ENCODE results near the gene EVC.

EVC gene

DNA sequence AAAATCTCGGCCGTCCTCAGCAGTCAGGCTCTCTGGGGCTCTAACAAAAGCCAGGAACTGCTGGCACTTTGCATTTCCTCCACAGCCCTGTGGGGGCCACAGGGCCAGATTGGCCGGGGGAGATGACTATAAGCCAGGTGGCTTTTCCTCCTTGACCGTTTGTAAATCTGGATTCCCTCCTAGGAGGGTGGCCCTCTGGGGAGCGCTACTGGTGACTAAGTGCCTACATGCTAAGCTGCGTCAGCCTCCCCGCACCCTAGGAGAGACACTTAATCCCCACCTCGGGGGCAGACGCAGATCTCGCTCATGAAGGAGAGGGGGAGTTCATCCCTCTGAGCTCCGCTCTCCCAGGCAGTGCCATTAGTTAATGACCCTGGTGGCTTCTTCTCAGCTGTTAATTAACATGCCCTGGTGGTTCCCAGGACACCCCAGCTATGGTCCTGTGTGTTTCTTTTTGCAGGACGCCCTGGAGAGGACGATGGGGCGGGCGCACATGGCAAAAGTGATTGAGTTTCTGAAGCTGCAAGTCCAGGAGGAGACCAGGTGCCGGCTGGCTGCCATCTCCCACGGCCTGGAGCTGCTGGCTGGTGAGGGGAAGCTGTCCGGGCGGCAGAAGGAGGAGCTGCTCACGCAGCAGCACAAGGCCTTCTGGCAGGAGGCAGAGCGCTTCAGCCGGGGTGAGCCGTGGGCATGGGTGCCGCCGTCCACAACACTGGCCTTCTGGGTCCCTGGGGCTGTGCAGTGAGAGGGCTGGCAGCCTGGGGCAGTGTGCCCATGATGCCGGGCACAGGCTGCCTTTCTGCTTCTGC, 41.6 kb downstream of the EVC start:
- DNase-seq (ENCODE audit: insufficient read length) (no peak), FAIRE-seq (no peak)
- TF ChIP-seq POLR2AphosphoS5 (IDR thresholded peaks at IDR 0.05; ENCODE audit: low read depth, low read length): no peak
- no peak for TF ChIP-seq POLR2A (IDR thresholded peaks at IDR 0.05; ENCODE audit: low read depth, low read length)
- TF ChIP-seq TAF1 (IDR thresholded peaks at IDR 0.05; ENCODE audit: borderline replicate concordance, low read depth, low read length): no peak

DNA sequence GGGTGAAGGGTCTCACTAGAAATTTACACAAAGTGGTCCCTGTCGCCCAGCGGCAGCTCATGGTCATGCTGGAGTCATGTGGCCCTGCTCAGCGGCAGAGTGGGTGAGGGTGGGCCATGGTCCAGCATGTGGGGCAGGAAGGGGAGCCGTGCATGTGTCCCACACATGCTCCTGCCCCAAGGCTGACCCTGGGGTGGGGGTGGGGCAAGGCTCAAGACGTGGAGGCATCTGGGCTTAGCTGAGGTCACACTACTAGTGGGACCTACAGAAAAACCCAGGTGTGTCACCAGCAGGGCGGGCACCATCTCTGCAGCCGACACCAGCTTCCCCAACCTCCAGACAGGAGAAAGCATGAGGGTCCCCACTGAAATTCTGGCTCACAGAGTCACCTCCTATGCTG, 42.4 kb downstream of the EVC start:
- no peak for TF ChIP-seq POLR2A (IDR thresholded peaks at IDR 0.05; ENCODE audit: low read depth, low read length)
- no peak for TF ChIP-seq TAF1 (IDR thresholded peaks at IDR 0.05; ENCODE audit: borderline replicate concordance, low read depth, low read length)
- no peak for TF ChIP-seq POLR2AphosphoS5 (IDR thresholded peaks at IDR 0.05; ENCODE audit: low read depth, low read length)
- FAIRE-seq (no peak), DNase-seq (ENCODE audit: insufficient read length) (no peak)

DNA sequence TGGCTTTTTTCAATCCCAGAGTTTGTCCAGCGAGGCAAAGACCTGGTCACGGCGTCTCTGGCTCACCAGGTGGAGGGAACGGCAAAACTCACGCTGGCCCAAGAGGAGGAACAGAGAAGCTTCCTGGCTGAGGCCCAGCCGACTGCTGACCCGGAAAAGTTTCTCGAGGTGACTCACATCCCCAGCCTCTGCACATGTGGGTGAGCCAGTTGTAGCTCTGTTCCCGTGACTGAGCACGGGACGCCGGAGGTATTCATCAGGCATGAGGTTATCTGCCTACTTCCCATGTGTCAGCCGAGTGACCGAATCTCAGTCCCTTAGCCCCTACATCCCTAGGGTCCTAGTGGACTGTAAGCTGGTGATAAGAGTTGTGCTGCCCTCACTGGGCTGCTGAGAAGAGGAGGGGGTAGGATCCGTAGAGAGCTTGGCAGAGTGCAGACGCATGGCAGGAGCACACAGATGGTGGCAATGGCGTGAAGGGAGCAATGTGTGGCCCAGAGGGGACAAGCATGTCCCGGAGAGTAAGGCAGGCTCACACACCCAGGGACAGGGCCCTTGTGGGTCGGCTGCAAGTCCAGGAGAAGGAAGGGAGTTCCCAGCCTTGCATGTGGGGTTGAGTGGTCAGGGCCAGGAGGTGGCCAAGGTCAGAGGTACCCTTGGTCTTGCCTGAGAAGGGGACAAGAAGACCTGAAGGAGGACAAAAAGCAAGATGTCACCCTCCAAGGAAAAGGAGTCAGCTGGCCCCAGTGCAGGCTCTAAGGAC, 42.9 kb downstream of the EVC start:
- FAIRE-seq (peak; percentile 85), DNase-seq (ENCODE audit: insufficient read length) (no peak)
- no peak for TF ChIP-seq POLR2AphosphoS5 (IDR thresholded peaks at IDR 0.05; ENCODE audit: low read depth, low read length)
- 0 out of 2 replicates have a peak, but pooled peaks have one; percentile 19 for TF ChIP-seq POLR2A (IDR thresholded peaks at IDR 0.05; ENCODE audit: low read depth, low read length)

DNA sequence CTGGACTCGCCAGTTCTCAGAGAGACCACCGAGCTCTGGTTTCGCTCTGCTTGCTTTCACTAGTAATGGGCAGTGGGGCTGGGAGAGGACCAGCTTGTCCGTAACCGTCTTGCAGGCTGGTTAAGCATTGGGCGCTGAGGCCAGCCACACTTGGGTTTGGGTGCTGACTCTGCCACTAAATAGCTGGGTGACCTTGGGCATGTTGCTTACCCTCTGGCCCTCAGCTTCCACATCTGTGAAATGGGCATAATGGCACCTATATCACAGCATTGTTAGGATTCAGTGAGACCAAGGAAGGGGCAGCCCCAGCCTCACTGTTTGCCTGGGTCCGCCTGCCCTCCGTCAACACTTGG, 43.5 kb downstream of the EVC start:
- TF ChIP-seq TAF1 (IDR thresholded peaks at IDR 0.05; ENCODE audit: borderline replicate concordance, low read depth, low read length): no peak
- no peak for TF ChIP-seq POLR2A (IDR thresholded peaks at IDR 0.05; ENCODE audit: low read depth, low read length)
- TF ChIP-seq POLR2AphosphoS5 (IDR thresholded peaks at IDR 0.05; ENCODE audit: low read depth, low read length): no peak
- DNase-seq (ENCODE audit: insufficient read length) (no peak), FAIRE-seq (no peak)

DNA sequence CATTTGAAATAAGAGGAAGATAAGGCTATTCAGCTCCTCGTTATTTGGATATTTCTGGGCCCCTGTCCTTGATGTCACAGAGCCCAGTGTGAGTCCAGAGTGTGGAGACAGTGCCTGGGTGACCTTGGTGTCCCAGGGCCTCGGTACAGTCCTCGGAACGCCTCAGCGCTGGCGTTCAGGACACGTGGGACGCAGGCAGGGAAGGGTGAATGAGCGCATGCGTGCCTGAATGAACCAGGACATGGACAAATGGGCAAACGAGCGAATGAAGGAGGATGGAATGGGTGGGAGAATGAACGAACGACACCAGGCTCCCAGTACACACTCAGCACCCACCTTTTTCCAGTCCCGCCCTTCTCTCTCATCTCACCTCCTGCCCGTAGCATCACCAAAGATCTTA, 44.2 kb downstream of the EVC start:
- no peak for TF ChIP-seq POLR2A (IDR thresholded peaks at IDR 0.05; ENCODE audit: low read depth, low read length)
- TF ChIP-seq TAF1 (IDR thresholded peaks at IDR 0.05; ENCODE audit: borderline replicate concordance, low read depth, low read length): no peak
- no peak for TF ChIP-seq POLR2AphosphoS5 (IDR thresholded peaks at IDR 0.05; ENCODE audit: low read depth, low read length)
- FAIRE-seq: peak; percentile 14
- no peak for DNase-seq (ENCODE audit: insufficient read length)

DNA sequence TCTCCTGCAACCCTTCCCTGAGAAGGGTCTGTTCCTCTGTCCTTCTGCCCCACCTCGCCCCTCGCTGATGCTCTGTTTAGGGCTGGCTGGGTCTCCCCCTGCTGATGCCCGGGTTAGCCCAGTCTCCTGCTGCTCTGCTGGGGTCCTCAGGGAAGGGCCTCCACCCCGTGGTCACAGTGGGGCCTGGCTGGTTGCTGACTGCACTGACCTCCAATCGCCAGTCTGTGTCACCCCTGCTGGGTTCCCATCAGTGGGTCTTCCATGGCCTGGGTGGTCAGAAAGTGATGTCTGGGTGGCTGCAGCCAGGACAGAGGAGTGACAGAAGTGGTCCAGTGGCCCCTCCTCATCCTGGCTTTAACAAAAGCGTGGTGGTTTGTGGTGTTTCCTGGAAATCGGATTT, 44.7 kb downstream of the EVC start:
- DNase-seq (ENCODE audit: insufficient read length) (no peak), FAIRE-seq (no peak)
- TF ChIP-seq TAF1 (IDR thresholded peaks at IDR 0.05; ENCODE audit: borderline replicate concordance, low read depth, low read length) (no peak), POLR2AphosphoS5 (IDR thresholded peaks at IDR 0.05; ENCODE audit: low read depth, low read length) (no peak), POLR2A (IDR thresholded peaks at IDR 0.05; ENCODE audit: low read depth, low read length) (no peak)

DNA sequence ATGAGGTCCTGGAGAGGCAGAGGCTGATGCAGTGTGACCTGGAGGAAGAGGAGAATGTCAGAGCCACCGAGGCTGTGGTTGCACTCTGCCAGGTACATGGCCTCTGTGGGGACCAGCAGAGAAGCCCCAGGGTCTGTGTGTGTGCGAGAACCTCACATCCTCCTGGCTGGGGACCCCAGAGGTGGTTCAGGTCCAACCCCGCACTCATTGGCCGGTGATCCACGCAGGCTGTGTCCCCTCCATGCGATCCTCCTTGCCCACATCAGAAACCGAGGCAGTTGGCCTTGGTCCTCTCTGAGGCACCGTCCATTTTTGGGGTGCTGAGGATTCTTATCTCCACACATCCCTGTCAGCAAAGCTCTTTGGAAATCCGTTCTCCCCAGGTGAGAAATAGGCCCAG, 45.3 kb downstream of the EVC start:
- no peak for FAIRE-seq
- no peak for DNase-seq (ENCODE audit: insufficient read length)
- no peak for TF ChIP-seq POLR2AphosphoS5 (IDR thresholded peaks at IDR 0.05; ENCODE audit: low read depth, low read length)

DNA sequence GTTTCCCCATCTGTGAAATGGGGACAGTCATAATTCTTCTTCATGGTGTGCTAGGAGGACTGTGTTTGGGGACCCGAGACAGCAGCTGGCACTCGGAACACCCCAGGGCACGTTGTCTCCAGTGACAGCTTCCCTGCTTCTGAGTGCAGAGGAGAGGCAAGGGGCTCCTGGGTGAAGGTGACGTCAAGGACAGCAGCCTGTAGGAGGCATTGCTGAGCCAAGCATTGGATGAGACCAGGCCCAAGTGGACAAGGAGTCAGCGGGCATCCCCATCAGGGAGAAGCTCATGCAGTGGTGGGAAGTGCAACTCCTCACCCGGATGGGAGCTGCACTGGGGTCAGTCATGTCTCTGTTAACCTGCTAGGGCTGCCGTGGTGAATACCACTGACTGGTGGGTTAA, 46.1 kb downstream of the EVC start:
- no peak for DNase-seq (ENCODE audit: insufficient read length)
- FAIRE-seq: no peak
- no peak for TF ChIP-seq POLR2AphosphoS5 (IDR thresholded peaks at IDR 0.05; ENCODE audit: low read depth, low read length)
- TF ChIP-seq POLR2A (IDR thresholded peaks at IDR 0.05; ENCODE audit: low read depth, low read length): no peak
- TF ChIP-seq TAF1 (IDR thresholded peaks at IDR 0.05; ENCODE audit: borderline replicate concordance, low read depth, low read length): no peak

DNA sequence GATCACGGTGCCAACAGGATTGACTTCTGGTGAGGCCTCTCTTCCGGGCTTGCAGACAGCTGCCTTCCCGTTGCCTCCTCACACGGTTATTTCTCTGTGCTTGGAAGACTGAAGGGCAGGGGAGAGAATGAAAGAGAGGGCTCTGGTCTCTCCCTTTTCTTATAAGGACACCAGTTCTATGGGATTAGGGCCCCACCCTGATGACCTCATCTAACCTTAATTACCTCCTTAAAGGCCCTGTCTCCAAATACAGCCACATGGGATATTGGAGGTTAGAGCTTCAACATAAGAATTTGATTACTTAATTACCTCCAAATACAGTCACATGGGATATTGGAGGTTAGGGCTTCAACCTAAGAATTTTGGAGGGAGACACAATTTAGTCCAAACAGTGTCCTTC, 46.5 kb downstream of the EVC start:
- TF ChIP-seq POLR2A (IDR thresholded peaks at IDR 0.05; ENCODE audit: low read depth, low read length) (no peak), POLR2AphosphoS5 (IDR thresholded peaks at IDR 0.05; ENCODE audit: low read depth, low read length) (no peak), TAF1 (IDR thresholded peaks at IDR 0.05; ENCODE audit: borderline replicate concordance, low read depth, low read length) (no peak)
- no peak for FAIRE-seq
- DNase-seq (ENCODE audit: insufficient read length): no peak

DNA sequence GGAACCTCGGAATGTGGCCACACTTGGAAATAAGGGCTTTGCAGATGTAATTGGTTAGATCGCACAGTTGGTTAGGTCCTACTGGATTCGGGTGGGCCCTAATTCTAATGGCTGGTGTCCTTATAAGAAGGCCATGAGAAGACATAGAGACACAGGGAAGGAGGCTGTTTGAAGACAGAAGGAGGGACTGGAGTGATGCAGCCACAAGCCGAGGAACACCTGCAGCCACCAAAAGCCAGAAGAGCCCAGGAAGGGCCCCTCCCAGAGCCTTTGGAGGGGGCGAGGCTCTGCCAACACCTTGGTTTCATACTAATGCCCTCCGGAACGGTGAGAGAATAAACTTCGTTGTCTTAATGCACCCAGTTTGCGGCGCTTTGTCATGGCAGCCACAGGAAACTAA, 47.0 kb downstream of the EVC start:
- FAIRE-seq (no peak), DNase-seq (ENCODE audit: insufficient read length) (no peak)
- TF ChIP-seq POLR2AphosphoS5 (IDR thresholded peaks at IDR 0.05; ENCODE audit: low read depth, low read length) (no peak), TAF1 (IDR thresholded peaks at IDR 0.05; ENCODE audit: borderline replicate concordance, low read depth, low read length) (no peak), POLR2A (IDR thresholded peaks at IDR 0.05; ENCODE audit: low read depth, low read length) (no peak)

DNA sequence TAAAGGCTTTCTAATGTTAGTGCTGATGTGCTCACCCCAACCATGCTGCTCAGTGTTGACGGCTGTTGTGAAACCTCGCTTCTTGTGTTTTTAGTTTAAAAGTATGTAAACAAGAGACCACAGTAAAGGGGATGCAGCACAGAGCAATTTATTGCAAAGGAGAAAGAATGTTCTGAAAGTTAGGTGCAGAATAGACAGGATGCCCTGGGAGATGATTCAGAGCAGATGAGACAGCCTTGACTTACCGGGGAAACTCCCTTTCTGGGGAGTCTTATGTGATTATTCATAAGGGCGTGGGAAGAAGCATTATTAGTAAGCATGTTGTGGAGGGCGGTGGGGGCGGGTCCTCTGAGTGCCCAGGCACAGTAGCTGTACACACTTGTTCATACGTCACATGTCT, 47.7 kb downstream of the EVC start:
- FAIRE-seq (peak; percentile 84), DNase-seq (ENCODE audit: insufficient read length) (no peak)
- TF ChIP-seq TAF1 (IDR thresholded peaks at IDR 0.05; ENCODE audit: borderline replicate concordance, low read depth, low read length) (no peak), POLR2AphosphoS5 (IDR thresholded peaks at IDR 0.05; ENCODE audit: low read depth, low read length) (no peak), POLR2A (IDR thresholded peaks at IDR 0.05; ENCODE audit: low read depth, low read length) (no peak)
